Breast epithelium (tissue), 3 donors: Measurements from ENCODE around the gene ZNF329.

Source experiments
- CTCF ChIP-seq, 3 donors: fragments of 450-650 bp; IDR thresholded peaks; one replicate each; pipeline ENCODE4 v1.5.1; 2016 to 2017; ENCODE audit warnings: antibody characterized with exemption in 3 of 3, mild to moderate bottlenecking in 3 of 3, moderate library complexity in 3 of 3
- POLR2A ChIP-seq: fragments of 450-650 bp; IDR thresholded peaks from one replicate; pipeline ENCODE4 v1.6.1; 2016; ENCODE audit warnings: antibody characterized with exemption, mild to moderate bottlenecking, moderate library complexity
- POLR2AphosphoS5 ChIP-seq, 3 donors: sonication (generic); formaldehyde crosslinking; IDR thresholded peaks; one replicate each; pipeline ENCODE4 v1.6.1; 2017; ENCODE audit warnings: antibody characterized with exemption in 3 of 3

DNA sequence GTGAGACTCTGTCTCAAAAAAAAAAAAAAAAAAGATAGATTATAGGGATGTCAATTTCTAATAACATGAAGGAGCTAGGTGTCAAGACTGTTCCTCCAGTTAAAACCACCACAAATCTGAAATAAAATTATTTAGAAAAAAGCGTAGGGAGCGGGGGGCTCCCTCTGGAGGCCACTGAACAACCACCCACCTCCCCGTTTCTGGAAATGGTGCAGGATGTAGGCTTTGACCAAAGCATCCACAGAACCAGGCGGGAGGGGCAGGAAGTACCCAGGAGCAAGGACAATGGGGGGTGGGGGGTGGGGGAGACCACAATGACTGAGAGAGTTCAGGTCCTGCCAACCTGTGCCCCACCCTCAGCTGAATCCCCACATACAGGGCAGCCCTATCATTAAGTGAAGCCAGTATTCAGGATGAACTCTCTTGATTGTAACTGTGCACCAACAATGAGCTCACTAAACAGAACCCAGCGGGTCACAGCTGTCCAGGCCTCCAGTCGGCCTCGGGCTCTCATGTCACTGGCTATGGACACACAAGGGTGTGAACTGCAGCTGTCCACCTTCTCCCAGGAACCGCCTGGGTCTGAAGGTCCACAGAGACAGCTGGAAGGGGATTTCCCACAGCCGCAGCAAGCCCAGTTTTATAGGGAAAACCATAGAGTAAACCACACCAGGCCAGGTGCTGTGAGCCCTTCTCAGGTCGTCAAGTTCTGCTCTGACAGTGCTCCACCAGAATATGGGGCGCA is 59.2 kb downstream of the ZNF329 start:
- TF ChIP-seq CTCF (IDR thresholded peaks at IDR 0.05) (no peak), POLR2A (no peak), POLR2AphosphoS5 (IDR thresholded peaks at IDR 0.05) (no peak)
